ENCODE data around the gene MED26. TPM values are rescaled to one million over a fixed set of nuclear protein-coding genes. Genes with fewer than 3 reads are reported as not detected.

Gene MED26
- total and polyA plus RNA-seq, 2 of the 8 experiments (the other 6 are each of a cell fraction or from before 2014, with no cell fraction given): 5.3 to 10.7 TPM

GRCh38 chr19:16542910-16543472, 85.0 kb downstream of the MED26 start:
- Histone ChIP-seq H3K4ac (replicated peaks; ENCODE audit: insufficient read length, low read depth, low read length) (no peak overlapping the region), H3K9me3 (ENCODE audit: insufficient read depth in 2 of 2, low read depth in 1 of 2, low read length in 1 of 2) (no peaks in the 10 kb centered on the region), H3K79me1 (ENCODE audit: low read depth, low read length) (peaks cover 3% of the 10 kb centered on the region; the same call in 1 of the 2 replicates), H3K23ac (ENCODE audit: insufficient read length) (no peak overlapping the region), H3K56ac (replicated peaks; ENCODE audit: insufficient read length, low read depth, low read length) (peak overlapping the region; percentile 64), H4K8ac (ENCODE audit: extremely low read depth, insufficient read depth, low read length) (peak overlapping the region; percentile 97; the same call in 1 of the 2 replicates), H4K91ac (replicated peaks; ENCODE audit: insufficient read length, low read length) (peak overlapping the region; percentile 74), H3K14ac (ENCODE audit: insufficient read length) (no peak overlapping the region), H3K23me2 (ENCODE audit: low read depth, low read length) (peaks cover 6% of the 10 kb centered on the region; the same call in 1 of the 2 replicates), H4K20me1 (replicated peaks in 1 of 2; ENCODE audit: control insufficient read depth in 1 of 2, insufficient read depth in 2 of 2, low read length in 2 of 2) (peaks cover 7 to 17% of the 10 kb centered on the region in 2 experiments), H3K4me1 (replicated peaks in 1 of 4; ENCODE audit: control insufficient read depth in 3 of 4, insufficient read depth in 4 of 4, low read length in 3 of 4) (peaks cover 0 to 5% (median 3%) of the 10 kb centered on the region in 4 experiments; a peak in 4 of 7 replicates), H3K4me2 (ENCODE audit: insufficient read depth in 1 of 2, low read depth in 2 of 2, low read length in 2 of 2) (peak overlapping the region; percentile 66 to 78), H2BK120ac (replicated peaks; ENCODE audit: low read depth, low read length) (no peak overlapping the region), H3K27me3 (replicated peaks in 1 of 4; ENCODE audit: control insufficient read depth in 3 of 4, extremely low read depth in 1 of 4, insufficient read depth in 3 of 4, low read length in 3 of 4) (no peaks in the 10 kb centered on the region), H3K4me3 (ENCODE audit: extremely low read depth in 1 of 4, insufficient read depth in 2 of 4, low read depth in 3 of 4, low read length in 4 of 4) (peak overlapping the region; percentile 86 to 99 (median 99)), H2BK15ac (ENCODE audit: low read length) (no peak overlapping the region), H2BK20ac (ENCODE audit: low read length) (no peak overlapping the region), H2BK5ac (ENCODE audit: low read depth, low read length) (peak overlapping the region; percentile 80), H2AFZ (ENCODE audit: low read length) (no peak overlapping the region), H3K79me2 (ENCODE audit: control insufficient read depth in 1 of 2, insufficient read depth in 2 of 2, low read length in 2 of 2) (peaks cover 31 to 51% of the 10 kb centered on the region in 2 experiments), H4K5ac (ENCODE audit: insufficient read length, low read depth, low read length) (peak overlapping the region; percentile 86), H3K9ac (replicated peaks in 1 of 4; ENCODE audit: extremely low read depth in 1 of 4, low read depth in 3 of 4, low read length in 3 of 4) (peak overlapping the region; percentile 85 to 92 (median 91)), H3K18ac (ENCODE audit: extremely low read depth, low read length) (peak overlapping the region; percentile 13; the same call in 1 of the 2 replicates), H2AK5ac (ENCODE audit: low read depth, low read length) (no peak overlapping the region), H3K36me3 (ENCODE audit: control insufficient read depth in 2 of 4, insufficient read depth in 4 of 4, low read length in 3 of 4) (peaks cover 0 to 13% (median 2%) of the 10 kb centered on the region in 4 experiments; a peak in 2 of 8 replicates), H3K27ac (ENCODE audit: low read depth, low read length) (peak overlapping the region; percentile 89), H2BK12ac (ENCODE audit: low read depth, low read length) (no peak overlapping the region)
- WGBS, 2 experiments (ENCODE audit: extremely low coverage in 1 of 2, insufficient coverage in 1 of 2, insufficient read length in 1 of 2, insufficient replicate concordance in 2 of 2, low coverage in 1 of 2, low lambda C conversion rate in 2 of 2, missing lambda C conversion rate in 1 of 2): 17% methylated on average over 13 of the region's 15 CpGs; no CpG with 5 or more reads in 1 of the 2 experiments
- ChIA-PET POLR2A (ENCODE audit: partially characterized antibody) (interaction anchor here (0.8 to 1.4 kb wide), 4 partner anchors 15 to 34 kb away, joined by 3 to 4 read pairs (median 4); no protein-coding TSS in a partner anchor), CTCF (ENCODE audit: partially characterized antibody) (interaction anchor here (0.6 kb wide), 1 partner anchor 93 kb away, joined by 3 read pairs; no protein-coding TSS in a partner anchor)
- DNase-seq (ENCODE audit: low read depth in 1 of 2, low spot score in 2 of 2) (no peak), FAIRE-seq (no peak)
- TF ChIP-seq RNF2 (IDR thresholded peaks at IDR 0.05; ENCODE audit: borderline replicate concordance, low read depth, low read length, missing control alignments, poor library complexity, severe bottlenecking) (no peak), CHD1 (IDR thresholded peaks at IDR 0.05; ENCODE audit: low read depth, low read length) (no peak), JUN (IDR thresholded peaks at IDR 0.05; ENCODE audit: low read depth, low read length) (no peak), NANOG (IDR thresholded peaks at IDR 0.05; ENCODE audit: insufficient read depth, low read depth, low read length, poor library complexity, severe bottlenecking) (no peak), SAP30 (IDR thresholded peaks at IDR 0.05; ENCODE audit: insufficient read depth, insufficient replicate concordance, low read length) (no peak), ZNF274 (IDR thresholded peaks at IDR 0.05; ENCODE audit: borderline replicate concordance, extremely low read depth, low read length) (no peak), POU5F1 (IDR thresholded peaks at IDR 0.05; ENCODE audit: low read depth, low read length) (no peak), GABPA (IDR thresholded peaks at IDR 0.05; ENCODE audit: borderline replicate concordance, insufficient read depth, low read length) (no peak), JUND (IDR thresholded peaks at IDR 0.05; ENCODE audit: low read length) (no peak)
- TF ChIP-seq, protein P1, sequence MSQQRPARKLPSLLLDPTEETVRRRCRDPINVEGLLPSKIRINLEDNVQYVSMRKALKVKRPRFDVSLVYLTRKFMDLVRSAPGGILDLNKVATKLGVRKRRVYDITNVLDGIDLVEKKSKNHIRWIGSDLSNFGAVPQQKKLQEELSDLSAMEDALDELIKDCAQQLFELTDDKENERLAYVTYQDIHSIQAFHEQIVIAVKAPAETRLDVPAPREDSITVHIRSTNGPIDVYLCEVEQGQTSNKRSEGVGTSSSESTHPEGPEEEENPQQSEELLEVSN (IDR thresholded peaks at IDR 0.05): no peak

Data from H1 (cell line).